K562 (cell line): ENCODE measurements around the gene SDS. TPM values are rescaled to one million over a fixed set of nuclear protein-coding genes. Genes with fewer than 3 reads are reported as not detected.

Experiments used
- BHLHE40 ChIP-seq: IDR thresholded peaks from 2 replicates; pipeline ENCODE4 v1.6.1; 2011; ENCODE audit warnings: low read length, improper control_type of control experiment
- NFYB ChIP-seq: IDR thresholded peaks from 2 replicates; pipeline ENCODE4 v1.6.1; 2011; ENCODE audit warnings: mild to moderate bottlenecking, moderate library complexity; ENCODE audit not compliant: insufficient read length; ENCODE audit errors: extremely low read depth
- PHF21A ChIP-seq: fragments of 450-650 bp; IDR thresholded peaks from 2 replicates; pipeline ENCODE4 v1.6.1; 2017; ENCODE audit warnings: low read depth, borderline replicate concordance
- POLR2G ChIP-seq: fragments of 200-400 bp; formaldehyde crosslinking; IDR thresholded peaks from 2 replicates; pipeline ENCODE4 v1.6.1; 2017; ENCODE audit warnings: low read depth, mild to moderate bottlenecking, antibody characterized with exemption, low read length, moderate library complexity
- POLR3G ChIP-seq: IDR thresholded peaks from 2 replicates; pipeline ENCODE4 v1.6.1; 2011; ENCODE audit not compliant: insufficient read length, insufficient replicate concordance; ENCODE audit errors: extremely low read depth
- ZNF318 ChIP-seq, 2 experiments: fragments of 450-650 bp; IDR thresholded peaks; 2 replicates each; pipeline ENCODE4 v1.6.1; 2016; ENCODE audit warnings: mild to moderate bottlenecking in 2 of 2, borderline replicate concordance in 1 of 2, low read depth in 1 of 2, moderate library complexity in 1 of 2
- polyA plus RNA-seq, 8 experiments: library from polyadenylated mRNA; depleted of rRNA in 4 of 8; stranded (reverse) in 5 of 8; unstranded in 3 of 8; fragments of >200 nt; fragmentation: Nextera tagmentation in 2 of 8; fragmentation: Illumina TruSeq in 1 of 8; extraction: Ambion mirVana in 2 of 8; extraction: Trizol in 1 of 8; gene quantifications; 2 replicates each; pipeline versions ENCODE4 v1.2.1 to v1.2.3, GENCODE V29; 2011 to 2014; ENCODE audit warnings: inconsistent platforms in 1 of 8, missing spikeins in 1 of 8
- total RNA-seq, 7 experiments: library from RNA; depleted of rRNA in 6 of 7; stranded (reverse); fragments of >200 nt in 6 of 7; fragmentation: Illumina TruSeq in 2 of 7; extraction: Trizol in 2 of 7; gene quantifications; 2 replicates each; pipeline versions ENCODE4 v1.2.1 to v1.2.3, GENCODE V29; 2011 to 2021; ENCODE audit warnings: low replicate concordance in 1 of 7
- TF ChIP-seq, protein P1 (sequence below): fragments of 450-650 bp; formaldehyde crosslinking; conservative IDR thresholded peaks from 2 replicates; pipeline ENCODE4 v1.4.0; 2022; ENCODE audit warnings: mild to moderate bottlenecking, missing genetic modification characterization
- TF ChIP-seq, protein P2 (sequence below): sonication (generic); formaldehyde crosslinking; IDR thresholded peaks from 2 replicates; pipeline ENCODE4 v1.8.0; 2022; ENCODE audit warnings: mild to moderate bottlenecking, missing genetic modification reagents, borderline replicate concordance

The SDS gene
- total and polyA plus RNA-seq, 9 of the 15 experiments (the other 6 are each of a cell fraction or from before 2014, with no cell fraction given): 0.07 to 1.1 (median 0.12) TPM; not detected in 1

DNA sequence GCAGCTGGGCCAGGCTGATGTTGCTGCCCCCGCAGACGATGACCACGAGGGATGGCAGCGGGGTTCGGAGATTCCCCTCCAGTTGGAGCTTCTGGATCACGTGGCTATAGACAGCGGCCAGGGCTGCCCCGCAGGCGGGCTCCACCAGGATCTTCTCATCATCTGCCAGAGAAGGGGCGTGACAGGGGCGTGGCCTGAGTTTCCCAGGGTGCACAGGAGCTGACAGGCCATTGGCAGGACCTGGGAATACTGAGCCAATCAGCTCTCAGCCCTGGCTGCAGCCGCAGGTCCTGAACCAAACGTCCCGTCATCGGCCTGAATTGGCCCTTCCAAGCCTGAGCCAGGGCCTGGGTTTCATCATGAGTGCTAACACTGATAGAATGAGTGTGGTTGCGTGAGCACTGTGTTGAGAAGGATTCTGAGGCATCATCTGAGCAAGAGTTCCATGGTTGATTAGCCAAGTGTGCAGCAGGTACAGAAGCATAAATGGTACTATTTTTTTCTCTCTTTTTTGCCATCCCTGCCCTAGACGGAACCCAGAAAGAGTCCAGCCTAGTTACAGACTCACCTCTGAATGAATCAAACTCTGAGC, 10.6 kb downstream of the SDS start (continued):
- TF ChIP-seq ZNF318 (IDR thresholded peaks at IDR 0.05; ENCODE audit: borderline replicate concordance in 1 of 2, low read depth in 1 of 2): no peak
- TF ChIP-seq BHLHE40: peak; percentile 25; the same call in 1 of the 2 replicates
- TF ChIP-seq PHF21A: no peak
- TF ChIP-seq, protein P1, sequence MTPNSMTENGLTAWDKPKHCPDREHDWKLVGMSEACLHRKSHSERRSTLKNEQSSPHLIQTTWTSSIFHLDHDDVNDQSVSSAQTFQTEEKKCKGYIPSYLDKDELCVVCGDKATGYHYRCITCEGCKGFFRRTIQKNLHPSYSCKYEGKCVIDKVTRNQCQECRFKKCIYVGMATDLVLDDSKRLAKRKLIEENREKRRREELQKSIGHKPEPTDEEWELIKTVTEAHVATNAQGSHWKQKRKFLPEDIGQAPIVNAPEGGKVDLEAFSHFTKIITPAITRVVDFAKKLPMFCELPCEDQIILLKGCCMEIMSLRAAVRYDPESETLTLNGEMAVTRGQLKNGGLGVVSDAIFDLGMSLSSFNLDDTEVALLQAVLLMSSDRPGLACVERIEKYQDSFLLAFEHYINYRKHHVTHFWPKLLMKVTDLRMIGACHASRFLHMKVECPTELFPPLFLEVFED (CRISPR knock-in tag): no peak
- no peak for TF ChIP-seq POLR3G
- TF ChIP-seq POLR2G: peak; percentile 66
- TF ChIP-seq, protein P2, sequence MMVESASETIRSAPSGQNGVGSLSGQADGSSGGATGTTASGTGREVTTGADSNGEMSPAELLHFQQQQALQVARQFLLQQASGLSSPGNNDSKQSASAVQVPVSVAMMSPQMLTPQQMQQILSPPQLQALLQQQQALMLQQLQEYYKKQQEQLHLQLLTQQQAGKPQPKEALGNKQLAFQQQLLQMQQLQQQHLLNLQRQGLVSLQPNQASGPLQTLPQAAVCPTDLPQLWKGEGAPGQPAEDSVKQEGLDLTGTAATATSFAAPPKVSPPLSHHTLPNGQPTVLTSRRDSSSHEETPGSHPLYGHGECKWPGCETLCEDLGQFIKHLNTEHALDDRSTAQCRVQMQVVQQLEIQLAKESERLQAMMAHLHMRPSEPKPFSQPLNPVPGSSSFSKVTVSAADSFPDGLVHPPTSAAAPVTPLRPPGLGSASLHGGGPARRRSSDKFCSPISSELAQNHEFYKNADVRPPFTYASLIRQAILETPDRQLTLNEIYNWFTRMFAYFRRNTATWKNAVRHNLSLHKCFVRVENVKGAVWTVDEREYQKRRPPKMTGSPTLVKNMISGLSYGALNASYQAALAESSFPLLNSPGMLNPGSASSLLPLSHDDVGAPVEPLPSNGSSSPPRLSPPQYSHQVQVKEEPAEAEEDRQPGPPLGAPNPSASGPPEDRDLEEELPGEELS (CRISPR knock-in tag): no peak
- TF ChIP-seq NFYB: peak; percentile 80
- TF ChIP-seq, all 486 proteins: peak for 29
